GM21423 (cell line): ENCODE data around the gene LRFN3.
"Not testable (repeated sequence)": the region's sequence is repeated elsewhere in the genome, so short reads cannot be mapped to it uniquely, and the experiment has no call there.

ENCODE experiments used
- ATAC-seq: cut with Tn5 transposase; IDR thresholded peaks from one replicate; pipeline ENCODE4 v1.9.1; 2021; ENCODE audit warnings: mild to moderate bottlenecking, moderate library complexity; ENCODE audit not compliant: unreplicated experiment

Gene LRFN3

GRCh38 chr19:35938282-35939224 lies 2.4 kb downstream of the LRFN3 start:
- ATAC-seq, result no peak

- no peak for ATAC-seq
Observed at GRCh38 chr19:35939307-35940077, 3.3 kb downstream of the LRFN3 start.

- ATAC-seq, result no peak
Observed at GRCh38 chr19:35940078-35940775, 4.1 kb downstream of the LRFN3 start.

GRCh38 chr19:35940839-35941238 lies 4.7 kb downstream of the LRFN3 start:
- no peak for ATAC-seq

- no peak for ATAC-seq
Observed at GRCh38 chr19:35942235-35942634, 6.1 kb downstream of the LRFN3 start.

- no peak for ATAC-seq
Observed at GRCh38 chr19:35943321-35944301, 7.4 kb downstream of the LRFN3 start.

GRCh38 chr19:35944556-35944955 lies 8.4 kb downstream of the LRFN3 start:
- ATAC-seq, result no peak

- ATAC-seq, result no peak
Observed at GRCh38 chr19:35945121-35945790, 9.1 kb downstream of the LRFN3 start.

- ATAC-seq, result no peak
Observed at GRCh38 chr19:35946203-35946602, 10.0 kb downstream of the LRFN3 start.

GRCh38 chr19:35949131-35949530 lies 13.0 kb downstream of the LRFN3 start:
- ATAC-seq, result no peak

- no peak for ATAC-seq
Observed at GRCh38 chr19:35955881-35956634, 19.9 kb downstream of the LRFN3 start.

- not testable (repeated sequence) for ATAC-seq
Observed at GRCh38 chr19:35957411-35957810, 21.2 kb downstream of the LRFN3 start.

- no peak for ATAC-seq
Observed at GRCh38 chr19:35958660-35959039, 22.5 kb downstream of the LRFN3 start.

- no peak for ATAC-seq
Observed at GRCh38 chr19:35959040-35959967, 23.1 kb downstream of the LRFN3 start.

- no peak for ATAC-seq
Observed at GRCh38 chr19:35959968-35960320, 23.8 kb downstream of the LRFN3 start.

GRCh38 chr19:35960432-35960972 lies 24.3 kb downstream of the LRFN3 start:
- ATAC-seq, result no peak

- no peak for ATAC-seq
Observed at GRCh38 chr19:35963514-35963913, 27.3 kb downstream of the LRFN3 start.

- ATAC-seq, result no peak
Observed at GRCh38 chr19:35966771-35967170, 30.6 kb downstream of the LRFN3 start.
